Small intestine (tissue), 7 donors: ENCODE measurements around the gene TPI1. TPM values are rescaled to one million over a fixed set of nuclear protein-coding genes. Genes with fewer than 3 reads are reported as not detected.
"Not testable (repeated sequence)": the region's sequence is repeated elsewhere in the genome, so short reads cannot be mapped to it uniquely, and the experiment has no call there.

Source experiments
- DNase-seq, 2 donors: peaks; one replicate each; pipeline versions ENCODE4 v3.0.0 to v3.0.0-alpha.2; 2013
- FAIRE-seq: peaks from 2 replicates; lab custom pipeline; 2012; peaks lifted over from hg19 to GRCh38; lab: Jason Lieb, UNC
- H3K27ac ChIP-seq, 3 donors: one replicate each; pipeline ENCODE4 v1.5.1; 2013; ENCODE audit warnings: low read length in 2 of 3, mild to moderate bottlenecking in 2 of 3, control low read depth in 1 of 3, inconsistent platforms in 1 of 3, low read depth in 1 of 3, moderate library complexity in 1 of 3
- H3K27me3 ChIP-seq, 3 donors: one replicate each; pipeline ENCODE4 v1.6.1; 2013; ENCODE audit warnings: low read length in 3 of 3, inconsistent platforms in 1 of 3; ENCODE audit not compliant: control insufficient read depth in 3 of 3, insufficient read depth in 3 of 3
- H3K36me3 ChIP-seq, 3 donors: one replicate each; pipeline ENCODE4 v1.6.1; 2013; ENCODE audit warnings: low read length in 3 of 3, inconsistent platforms in 1 of 3, low read depth in 1 of 3, mild to moderate bottlenecking in 1 of 3, moderate library complexity in 1 of 3; ENCODE audit not compliant: control insufficient read depth in 3 of 3, insufficient read depth in 2 of 3
- H3K4me1 ChIP-seq, 3 donors: one replicate each; pipeline ENCODE4 v1.6.1; 2013; ENCODE audit warnings: low read length in 2 of 3, inconsistent platforms in 1 of 3, low read depth in 1 of 3, mild to moderate bottlenecking in 1 of 3, moderate library complexity in 1 of 3; ENCODE audit not compliant: control insufficient read depth in 3 of 3, insufficient read depth in 2 of 3
- H3K4me3 ChIP-seq, 3 donors: one replicate each; pipeline ENCODE4 v1.5.1; 2013; ENCODE audit warnings: low read length in 3 of 3, control low read depth in 1 of 3, inconsistent platforms in 1 of 3, low read depth in 1 of 3, mild to moderate bottlenecking in 1 of 3, moderate library complexity in 1 of 3
- H3K9me3 ChIP-seq, 2 donors: one replicate each; pipeline ENCODE4 v1.6.1; 2013; ENCODE audit warnings: low read depth in 1 of 2, low read length in 1 of 2; ENCODE audit not compliant: control insufficient read depth in 2 of 2, insufficient read depth in 1 of 2
- WGBS, 3 donors: extraction: QIAGEN DNeasy Blood & Tissue Kit; methylation state at CpG; one replicate each; pipeline ENCODE4 v1.1.7; 2013; 5-methylcytosine and 5-hydroxymethylcytosine counted together
- polyA plus RNA-seq, 4 donors: library from polyadenylated mRNA; stranded (reverse) in 3 of 4; unstranded in 1 of 4; fragments of 200-250 nt in 3 of 4; fragments of 120-200 nt in 1 of 4; gene quantifications; one replicate each; pipeline versions ENCODE4 v1.2.1 to v1.2.3, GENCODE V29; 2013
- donor health status: healthy with polysubstance abuse.
- donor health status: control.
- donor health status: control.
- donor health status: Bipolar disorder and iron deficiency.
- donor health status: healthy.

The TPI1 gene
- polyA plus RNA-seq, 4 donors: 574 to 1,439 (median 1,040) TPM

DNA sequence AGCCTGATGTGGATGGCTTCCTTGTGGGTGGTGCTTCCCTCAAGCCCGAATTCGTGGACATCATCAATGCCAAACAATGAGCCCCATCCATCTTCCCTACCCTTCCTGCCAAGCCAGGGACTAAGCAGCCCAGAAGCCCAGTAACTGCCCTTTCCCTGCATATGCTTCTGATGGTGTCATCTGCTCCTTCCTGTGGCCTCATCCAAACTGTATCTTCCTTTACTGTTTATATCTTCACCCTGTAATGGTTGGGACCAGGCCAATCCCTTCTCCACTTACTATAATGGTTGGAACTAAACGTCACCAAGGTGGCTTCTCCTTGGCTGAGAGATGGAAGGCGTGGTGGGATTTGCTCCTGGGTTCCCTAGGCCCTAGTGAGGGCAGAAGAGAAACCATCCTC lies 3.0 kb downstream of the TPI1 start:
- not testable (repeated sequence) for FAIRE-seq, DNase-seq, H3K9me3 ChIP-seq, H3K4me3 ChIP-seq, H3K27me3 ChIP-seq
- 50 to 83% (median 59%) methylated on average over 2 to 4 of the region's 4 CpGs for WGBS, 3 donors
- peak overlapping the region in 1 of 3 donors; percentile 52 for H3K27ac ChIP-seq
- peaks cover 0 to 49% (median 3%) of the 10 kb centered on the region in 3 donors for H3K4me1 ChIP-seq
- peaks cover 0 to 56% (median 3%) of the 10 kb centered on the region in 3 donors for H3K36me3 ChIP-seq

- Histone ChIP-seq H3K9me3 (no peaks in the 10 kb centered on the region), H3K27ac (peak overlapping the region; percentile 22 to 94 (median 52)), H3K4me3 (peak overlapping the region in 2 of 3 donors; percentile 62 to 95), H3K36me3 (peaks cover 0 to 51% (median 3%) of the 10 kb centered on the region in 3 donors), H3K27me3 (no peaks in the 10 kb centered on the region), H3K4me1 (peaks cover 0 to 49% (median 3%) of the 10 kb centered on the region in 3 donors)
- FAIRE-seq (no peak), DNase-seq (peak; percentile 78 to 90)
- 46 to 66% (median 62%) methylated on average over 11 to 12 of the region's 12 CpGs for WGBS, 3 donors
These were observed 4.0 kb downstream of the TPI1 start for GRCh38 chr12:6871052-6871957.

- DNase-seq (peak; percentile 79 to 95), FAIRE-seq (no peak)
- no peaks in the 10 kb centered on the region for H3K27me3 ChIP-seq
- peaks cover 0 to 44% (median 3%) of the 10 kb centered on the region in 3 donors for H3K4me1 ChIP-seq
- peak overlapping the region; percentile 57 to 95 (median 62) for H3K4me3 ChIP-seq
- peaks cover 0 to 48% (median 3%) of the 10 kb centered on the region in 3 donors for H3K36me3 ChIP-seq
- WGBS, 3 donors: 2% methylated on average over 39 to 40 of the region's 40 CpGs
- peak overlapping the region; percentile 75 to 94 (median 83) for H3K27ac ChIP-seq
- no peaks in the 10 kb centered on the region for H3K9me3 ChIP-seq
These were observed 5.0 kb downstream of the TPI1 start for GRCh38 chr12:6872073-6873048.

GRCh38 chr12:6873094-6874014 lies 6.0 kb downstream of the TPI1 start, which contains the start of gene SPSB2:
TSS of gene SPSB2 (minus strand) at chr12:6873303. CDS start at chr12:6872901, 402 bp downstream.
- peak; percentile 96 to 99 for DNase-seq
- 0 to 1% (median 1%) methylated on average over 46 to 66 of the region's 66 CpGs for WGBS, 3 donors
- peaks cover 0 to 48% (median 3%) of the 10 kb centered on the region in 3 donors for H3K36me3 ChIP-seq
- FAIRE-seq: no peak
- peak within 1 kb of the TSS; percentile 75 to 94 (median 83) for H3K27ac ChIP-seq
- H3K9me3 ChIP-seq: no peaks in the 10 kb centered on the region
- H3K4me1 ChIP-seq: peaks cover 0 to 41% (median 3%) of the 10 kb centered on the region in 3 donors
- H3K4me3 ChIP-seq: peak within 1 kb of the TSS; percentile 59 to 95 (median 62)
- no peaks in the 10 kb centered on the region for H3K27me3 ChIP-seq

- not testable (repeated sequence) for H3K9me3 ChIP-seq, FAIRE-seq, H3K27me3 ChIP-seq, DNase-seq
- peak overlapping the region in 2 of 3 donors; percentile 83 to 84 for H3K27ac ChIP-seq
- peak overlapping the region in 2 of 3 donors; percentile 62 to 95 for H3K4me3 ChIP-seq
- H3K4me1 ChIP-seq: peaks cover 0 to 34% (median 3%) of the 10 kb centered on the region in 3 donors
- H3K36me3 ChIP-seq: peaks cover 0 to 41% (median 3%) of the 10 kb centered on the region in 3 donors
- WGBS, 3 donors: 48 to 62% (median 56%) methylated on average over 9 of the region's 9 CpGs
These were observed 6.7 kb downstream of the TPI1 start for GRCh38 chr12:6874015-6874368.

- not testable (repeated sequence) for H3K4me1 ChIP-seq, DNase-seq, FAIRE-seq, H3K27ac ChIP-seq, H3K4me3 ChIP-seq, H3K9me3 ChIP-seq, H3K27me3 ChIP-seq
- 87 to 93% (median 87%) methylated on average over 11 of the region's 11 CpGs for WGBS, 3 donors
- H3K36me3 ChIP-seq: peaks cover 0 to 22% (median 0%) of the 10 kb centered on the region in 3 donors
These were observed 12.5 kb downstream of the TPI1 start for GRCh38 chr12:6879824-6880223.

DNA sequence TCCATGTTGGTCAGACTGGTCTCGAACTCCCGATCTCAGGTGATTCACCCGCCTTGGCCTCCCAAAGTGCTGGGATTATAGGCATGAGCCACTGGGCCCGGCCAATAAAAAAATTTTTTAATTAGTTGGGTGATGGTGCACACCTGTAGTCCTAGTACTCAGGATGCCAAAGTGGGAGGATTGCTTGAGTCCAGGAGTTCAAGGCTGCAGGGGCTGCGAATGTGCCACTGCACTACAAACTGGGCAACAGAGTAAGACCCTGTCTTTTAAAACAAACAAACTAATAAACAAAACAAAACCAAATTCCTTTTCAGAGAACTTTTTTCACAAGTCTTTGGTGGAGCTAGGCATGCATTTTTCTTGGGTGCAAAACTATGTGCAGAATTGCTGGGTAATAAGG lies 15.9 kb downstream of the TPI1 start:
- FAIRE-seq: no peak
- Histone ChIP-seq H3K27me3 (no peaks in the 10 kb centered on the region), H3K27ac (no peak overlapping the region), H3K4me3 (no peak overlapping the region), H3K9me3 (no peaks in the 10 kb centered on the region), H3K36me3 (peaks cover 0 to 13% (median 0%) of the 10 kb centered on the region in 3 donors), H3K4me1 (peaks cover 0 to 18% (median 0%) of the 10 kb centered on the region in 3 donors)
- WGBS, 3 donors: 84 to 97% (median 94%) methylated on average over 5 of the region's 5 CpGs
- DNase-seq: no peak
